ENCODE measurements around the gene CCDC69. TPM values are rescaled to one million over a fixed set of nuclear protein-coding genes. Genes with fewer than 3 reads are reported as not detected.
A peak's percentile ranks its signal among the peaks of the same experiment; 100 is the strongest.

The CCDC69 gene
- total and polyA plus RNA-seq, 8 donors, result 6.8 to 66.4 (median 9.8) TPM

GRCh38 chr5:151159649-151160373, 64.1 kb downstream of the CCDC69 start:
- TF ChIP-seq, protein P1, sequence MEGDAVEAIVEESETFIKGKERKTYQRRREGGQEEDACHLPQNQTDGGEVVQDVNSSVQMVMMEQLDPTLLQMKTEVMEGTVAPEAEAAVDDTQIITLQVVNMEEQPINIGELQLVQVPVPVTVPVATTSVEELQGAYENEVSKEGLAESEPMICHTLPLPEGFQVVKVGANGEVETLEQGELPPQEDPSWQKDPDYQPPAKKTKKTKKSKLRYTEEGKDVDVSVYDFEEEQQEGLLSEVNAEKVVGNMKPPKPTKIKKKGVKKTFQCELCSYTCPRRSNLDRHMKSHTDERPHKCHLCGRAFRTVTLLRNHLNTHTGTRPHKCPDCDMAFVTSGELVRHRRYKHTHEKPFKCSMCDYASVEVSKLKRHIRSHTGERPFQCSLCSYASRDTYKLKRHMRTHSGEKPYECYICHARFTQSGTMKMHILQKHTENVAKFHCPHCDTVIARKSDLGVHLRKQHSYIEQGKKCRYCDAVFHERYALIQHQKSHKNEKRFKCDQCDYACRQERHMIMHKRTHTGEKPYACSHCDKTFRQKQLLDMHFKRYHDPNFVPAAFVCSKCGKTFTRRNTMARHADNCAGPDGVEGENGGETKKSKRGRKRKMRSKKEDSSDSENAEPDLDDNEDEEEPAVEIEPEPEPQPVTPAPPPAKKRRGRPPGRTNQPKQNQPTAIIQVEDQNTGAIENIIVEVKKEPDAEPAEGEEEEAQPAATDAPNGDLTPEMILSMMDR (IDR thresholded peaks at IDR 0.05), result no peak
- no peaks in the 10 kb centered on the region for H3K36me3 ChIP-seq
- no peak for DNase-seq
- no peak overlapping the region for H3K27ac ChIP-seq
- intact Hi-C loops (cut with DNase I), result loop anchor here in 1 of 2 donors (5.0 kb wide), 1 partner anchor 33 kb away; no protein-coding TSS in a partner anchor
- H3K27me3 ChIP-seq, result no peaks in the 10 kb centered on the region
- H3K4me1 ChIP-seq, result peaks cover 24 to 39% of the 10 kb centered on the region in 2 donors
- ATAC-seq, result no peak
- H3K4me3 ChIP-seq, result no peak overlapping the region
- no peaks in the 10 kb centered on the region for H3K9me3 ChIP-seq

- peak; percentile 20 for ATAC-seq
- H3K36me3 ChIP-seq, result no peaks in the 10 kb centered on the region
- intact Hi-C loops (cut with DNase I), result no loop called here
- H3K4me1 ChIP-seq, result peaks cover 28 to 50% of the 10 kb centered on the region in 2 donors
- no peaks in the 10 kb centered on the region for H3K27me3 ChIP-seq
- peak overlapping the region; percentile 74 to 80 for H3K4me3 ChIP-seq
- no peaks in the 10 kb centered on the region for H3K9me3 ChIP-seq
- TF ChIP-seq, protein P1 (IDR thresholded peaks at IDR 0.05), result no peak
- peak in 1 of 4 donors; percentile 8 for DNase-seq
- peak overlapping the region; percentile 69 to 79 for H3K27ac ChIP-seq
Measured at GRCh38 chr5:151158287-151158661, 65.6 kb downstream of the CCDC69 start.

DNA sequence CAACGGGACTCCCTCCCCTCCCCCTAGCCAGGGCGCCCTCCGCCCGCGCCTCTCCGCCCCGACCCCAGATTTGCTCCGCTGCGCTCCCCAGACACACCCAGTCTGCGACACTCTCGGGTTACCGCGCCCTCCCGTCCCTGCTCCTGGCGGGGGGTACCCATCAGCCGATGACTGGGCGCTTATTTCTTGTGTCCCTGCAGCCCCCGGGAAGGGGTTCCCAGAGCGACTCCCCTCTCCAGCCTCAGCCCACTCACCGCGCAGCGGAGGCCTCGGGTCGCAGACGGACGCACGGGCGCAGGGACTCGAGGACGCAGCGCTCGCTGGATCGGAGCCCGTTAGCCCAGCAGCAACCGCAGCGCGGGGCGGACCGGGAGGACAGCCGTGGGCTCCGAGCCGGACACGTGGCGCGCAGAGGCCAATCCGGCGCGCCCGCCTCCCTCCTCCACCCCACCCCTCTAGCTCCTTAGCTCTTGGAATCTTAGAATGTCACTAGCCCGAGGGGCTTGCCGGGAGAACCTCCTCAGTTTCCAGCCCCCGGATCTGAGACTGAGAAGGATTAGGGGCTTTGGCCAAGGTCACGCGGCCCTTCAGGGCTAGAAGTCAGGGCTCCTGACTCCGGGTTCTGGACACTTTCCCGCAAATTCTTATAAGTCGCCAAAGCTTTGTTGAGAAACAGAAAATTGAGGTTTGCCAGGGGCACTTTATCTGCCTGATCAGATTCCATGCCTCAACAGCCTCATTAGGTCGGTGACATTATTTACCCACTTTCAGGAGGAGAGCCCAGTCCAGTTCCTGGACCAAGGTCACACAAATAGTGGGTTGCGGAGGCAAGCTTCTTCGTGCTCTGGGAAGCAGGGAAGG, 66.2 kb downstream of the CCDC69 start, which contains the start of gene ANXA6:
ANXA6 (minus strand) TSS at position 354 of the 861 bp plus-strand sequence. CDS start 9,878 bp downstream, outside the sequence.
- Histone ChIP-seq H3K27ac (peak within 1 kb of the TSS; percentile 69 to 79), H3K36me3 (no peaks in the 10 kb centered on the region), H3K27me3 (no peaks in the 10 kb centered on the region), H3K4me3 (peak within 1 kb of the TSS; percentile 74 to 80), H3K9me3 (no peaks in the 10 kb centered on the region), H3K4me1 (peaks cover 28 to 55% of the 10 kb centered on the region in 2 donors)
- TF ChIP-seq, protein P1 (IDR thresholded peaks at IDR 0.05), result no peak
- peak; percentile 99 for ATAC-seq
- peak; percentile 79 to 97 (median 91) for DNase-seq
- intact Hi-C loops (cut with DNase I), result no loop called here

- Histone ChIP-seq H3K4me1 (peaks cover 33 to 64% of the 10 kb centered on the region in 2 donors), H3K4me3 (peak overlapping the region; percentile 74 to 80), H3K27me3 (no peaks in the 10 kb centered on the region), H3K9me3 (no peaks in the 10 kb centered on the region), H3K36me3 (no peaks in the 10 kb centered on the region), H3K27ac (peak overlapping the region; percentile 69 to 79)
- intact Hi-C loops (cut with DNase I), result no loop called here
- ATAC-seq, result peak; percentile 21
- peak in 1 of 4 donors; percentile 33 for DNase-seq
- TF ChIP-seq, protein P1 (IDR thresholded peaks at IDR 0.05), result no peak
Measured at GRCh38 chr5:151156507-151157420, 67.1 kb downstream of the CCDC69 start.

Data from left lung (tissue), 10 donors.